NCI-H524 (cell line): Measurements from ENCODE around the gene MRPL30.
"Not testable (repeated sequence)": the region's sequence is repeated elsewhere in the genome, so short reads cannot be mapped to it uniquely, and the experiment has no call there.

Source experiments
- DNase-seq, 2 experiments: peaks; one replicate each; lab custom pipeline; 2025; lab: John Stamatoyannopoulos, UW

MRPL30 gene

DNA sequence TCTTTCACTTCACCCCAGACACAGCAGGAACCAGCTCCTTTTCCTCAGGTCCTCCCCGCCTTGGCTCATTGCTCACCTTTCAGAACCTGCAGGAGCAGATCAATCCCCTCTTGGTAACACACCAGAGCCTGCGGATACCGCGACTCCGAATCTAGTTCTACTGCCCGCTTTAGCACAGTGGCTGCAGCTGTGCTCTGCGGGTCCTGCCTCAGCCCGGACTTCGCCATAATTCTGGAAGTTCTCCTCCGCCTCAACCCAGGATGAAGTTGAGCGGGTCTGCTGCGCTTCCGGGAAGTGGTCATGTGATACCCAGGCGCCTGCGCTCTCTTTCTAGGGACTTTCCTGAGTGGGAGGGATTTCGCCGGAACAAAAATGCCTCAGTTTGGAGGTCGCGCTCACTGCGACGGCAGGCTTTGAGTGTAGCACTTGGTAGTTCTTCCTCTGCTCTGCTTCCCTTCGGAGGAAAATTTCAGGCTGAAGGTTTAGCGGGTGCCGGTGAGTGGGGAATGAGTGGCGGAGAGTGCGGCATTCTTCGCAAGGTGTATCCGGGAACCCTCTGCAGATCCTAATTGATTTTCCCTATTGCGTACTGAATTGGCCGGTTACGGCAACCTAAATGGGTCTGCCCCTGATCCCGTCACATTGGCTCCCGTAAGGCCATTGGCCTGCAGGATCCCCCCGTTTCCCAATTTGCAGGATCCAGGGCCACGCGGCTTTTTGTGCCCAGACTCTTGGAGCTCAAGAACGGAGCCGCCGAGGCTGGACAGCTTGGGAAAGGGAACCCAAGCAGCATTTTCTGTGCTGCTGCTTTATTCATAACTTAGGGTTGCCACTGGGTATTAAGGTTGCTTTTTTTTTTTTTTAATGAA lies at the start of gene MRPL30, which contains the start of gene MITD1:
Gene MRPL30 (plus strand): TSS at position 430 of the 869 bp plus-strand sequence. CDS start 5,020 bp downstream, outside the sequence.
Gene MITD1 (minus strand): TSS at position 304 of the 869 bp plus-strand sequence. CDS start 77 bp downstream, at position 227.
- peak; percentile 83 to 96 for DNase-seq

DNA sequence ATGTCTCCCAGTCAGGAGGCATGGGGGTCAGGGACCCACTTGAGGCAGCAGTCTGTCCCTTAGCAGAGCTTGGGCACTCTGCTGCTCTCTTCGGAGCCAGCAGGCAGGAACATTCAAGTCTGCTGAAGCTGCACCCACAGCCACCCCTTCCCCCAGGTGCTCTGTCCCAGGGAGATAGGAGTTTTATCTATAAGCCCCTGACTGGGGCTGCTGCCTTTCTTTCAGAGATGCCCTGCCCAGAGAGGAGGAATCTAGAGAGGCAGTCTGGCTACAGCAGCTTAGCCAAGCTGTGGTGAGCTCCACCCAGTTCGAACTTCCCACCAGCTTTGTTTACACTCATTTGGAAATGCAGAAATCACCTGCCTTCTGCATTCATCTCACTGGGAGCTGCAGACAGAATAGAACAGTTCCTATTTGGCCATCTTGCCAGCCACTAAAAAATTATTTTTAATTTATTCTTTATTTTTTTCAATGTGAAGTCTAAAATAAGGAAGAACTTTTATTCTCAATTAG lies 45.9 kb upstream of the MRPL30 start:
- not testable (repeated sequence) for DNase-seq

GRCh38 chr2:99139003-99139402 lies 42.0 kb upstream of the MRPL30 start:
- DNase-seq: no peak

DNA sequence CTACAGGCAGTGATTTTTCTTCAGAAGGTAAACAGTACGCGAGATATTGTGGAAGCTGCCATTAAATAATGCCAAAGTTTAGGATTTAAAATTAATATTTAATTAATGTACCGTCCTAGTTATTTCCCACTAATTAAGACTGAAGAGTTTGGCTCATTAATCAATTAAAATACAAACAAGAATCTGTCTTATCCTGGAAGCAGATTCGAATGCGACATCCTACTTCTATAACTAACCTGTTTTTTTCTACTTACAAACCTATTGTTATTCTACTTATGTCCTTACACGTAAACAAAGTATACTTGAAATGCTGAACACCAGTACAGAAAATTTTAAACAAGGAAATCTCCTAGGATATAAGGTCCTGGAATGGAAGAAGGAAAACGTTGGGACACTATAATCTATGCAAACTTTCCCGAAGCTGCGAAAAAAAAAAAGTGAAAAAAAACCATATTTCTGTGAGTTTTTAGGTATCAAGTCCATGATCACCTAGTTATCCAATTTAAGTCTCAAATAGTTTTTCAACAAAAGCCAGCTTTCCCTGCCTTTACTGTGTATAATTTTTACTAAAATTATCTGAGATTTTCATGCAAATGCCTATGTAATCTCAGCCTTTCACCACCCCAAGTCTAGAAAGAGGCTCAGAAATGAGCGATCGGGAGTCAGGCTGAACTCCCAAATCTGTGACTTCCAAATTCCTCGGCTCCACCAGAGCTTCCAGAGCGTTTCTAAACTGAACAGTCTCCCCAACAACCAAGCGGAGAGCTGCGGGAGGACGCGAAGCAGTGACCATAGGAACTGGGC lies 40.7 kb upstream of the MRPL30 start:
- no peak for DNase-seq

DNA sequence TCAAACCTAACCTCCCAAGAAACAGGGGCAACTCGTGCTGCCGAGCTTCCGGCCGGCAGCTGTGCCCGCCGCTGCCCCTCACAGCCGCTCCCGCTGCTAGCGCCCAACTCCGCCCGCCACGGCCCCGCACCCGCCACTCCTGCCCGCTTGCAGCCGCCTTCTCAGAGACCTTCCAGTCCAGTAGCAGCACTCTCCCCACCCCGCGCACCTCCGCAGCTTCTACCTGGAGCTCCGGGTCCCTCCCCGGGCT lies 40.2 kb upstream of the MRPL30 start:
- DNase-seq: peak; percentile 32 to 71

GRCh38 chr2:99141110-99142108 lies 39.6 kb upstream of the MRPL30 start, which contains the start of gene C2orf15:
Gene C2orf15 (plus strand): TSS chr2:99141707. CDS start chr2:99150559, 8,852 bp downstream.
- peak; percentile 90 to 95 for DNase-seq

DNA sequence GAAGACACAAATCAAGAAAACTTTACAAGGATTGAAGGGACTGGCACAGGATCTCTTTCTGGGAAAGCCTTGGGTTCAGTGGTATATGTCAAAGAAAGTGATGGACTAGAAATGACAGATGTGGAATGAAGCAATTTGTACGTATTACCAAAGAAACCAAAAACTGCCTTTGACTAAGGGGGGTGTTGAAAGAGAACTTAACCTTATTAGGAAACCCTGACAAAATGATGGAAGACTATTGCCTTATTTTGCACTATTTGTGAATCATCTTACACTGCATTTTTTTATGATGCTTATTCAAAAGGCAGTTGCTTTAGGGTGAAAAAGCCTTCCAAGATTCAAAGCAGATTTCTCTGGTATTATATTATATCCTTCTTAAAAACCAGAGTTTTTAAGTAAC lies 30.3 kb upstream of the MRPL30 start:
- no peak for DNase-seq

DNA sequence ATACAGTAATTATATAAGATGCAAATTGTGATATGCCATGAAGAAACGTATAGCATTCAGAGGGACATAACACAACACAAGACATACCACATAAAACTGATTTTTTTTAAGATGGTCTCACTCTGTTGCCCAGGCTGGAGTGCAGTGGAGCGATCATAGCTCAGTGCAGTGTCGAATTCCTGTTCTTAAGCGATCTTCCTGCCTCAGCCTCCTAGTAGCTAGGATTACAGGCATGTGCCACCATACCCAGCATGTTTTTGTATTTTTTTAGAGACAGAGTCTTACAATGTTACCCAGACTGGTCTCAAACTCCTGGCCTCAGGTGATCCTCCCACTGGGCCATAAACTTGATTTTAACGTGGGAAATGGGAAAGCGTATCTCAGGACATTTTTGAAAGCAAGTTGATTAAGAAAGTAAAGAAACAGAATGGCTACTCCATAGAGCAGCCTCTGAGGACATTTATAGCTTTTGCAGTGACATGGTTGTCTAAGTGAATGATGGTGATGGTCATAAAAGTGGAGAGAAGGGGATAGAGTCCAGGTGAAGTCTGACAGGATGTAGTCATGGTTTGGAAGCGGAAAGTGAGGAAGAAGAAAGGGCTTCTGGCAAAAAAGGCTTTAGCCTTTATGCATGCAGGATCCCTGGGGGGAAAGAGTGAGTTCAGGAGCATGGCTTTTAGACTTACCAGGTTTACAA lies 28.6 kb upstream of the MRPL30 start:
- DNase-seq: no peak

- DNase-seq: no peak
These were observed 26.9 kb upstream of the MRPL30 start for GRCh38 chr2:99153921-99154604.

DNA sequence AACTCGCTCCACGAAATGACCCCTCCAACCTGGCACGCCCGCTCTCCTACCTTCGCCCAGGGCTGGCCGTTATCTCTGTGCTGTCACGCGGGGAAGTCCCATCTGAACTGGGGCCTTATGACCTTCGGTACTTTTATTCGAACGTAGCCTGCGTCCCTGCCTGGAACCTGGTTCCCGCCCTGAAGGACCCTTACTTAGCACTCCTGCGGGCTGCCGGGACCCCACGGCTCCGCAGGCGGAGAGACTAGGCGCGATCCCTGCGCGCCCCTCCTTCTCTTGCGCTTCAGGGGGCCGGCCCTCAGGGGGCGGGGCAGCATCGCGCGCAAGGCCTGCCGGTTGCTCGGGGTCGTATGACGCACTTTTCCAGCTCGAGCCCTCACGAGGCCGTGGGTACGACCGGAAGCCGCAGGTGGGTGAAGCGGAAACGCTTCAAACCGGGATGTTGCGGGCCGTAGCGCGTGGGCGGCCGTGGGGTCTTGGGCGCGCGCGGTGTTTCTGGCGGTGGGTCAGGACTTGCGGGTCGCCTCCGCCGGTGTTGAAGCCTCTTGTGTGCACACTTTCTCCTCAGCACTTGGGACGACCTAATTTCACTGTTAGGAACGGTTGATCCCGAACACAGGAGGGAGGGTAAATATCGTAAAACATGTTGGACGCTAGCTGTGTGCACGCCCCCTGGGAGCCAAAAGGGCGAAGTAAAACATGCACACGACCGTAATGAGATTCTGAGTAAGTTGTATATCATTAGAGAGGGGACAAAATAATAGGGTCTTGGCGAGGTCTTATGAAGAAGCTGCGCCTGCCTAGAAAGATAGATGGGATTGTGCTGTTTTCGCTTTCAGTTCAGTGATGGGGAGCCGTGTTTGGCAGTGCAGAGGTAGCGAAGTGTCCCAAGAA lies 26.1 kb upstream of the MRPL30 start, which contains the start of the genes LIPT1 and TSGA10:
Gene LIPT1 (plus strand): TSS at position 325 of the 894 bp plus-strand sequence. CDS start 6,991 bp downstream, outside the sequence.
Gene TSGA10 (minus strand): TSS at position 300 of the 894 bp plus-strand sequence. CDS start 45,503 bp downstream, outside the sequence.
- peak; percentile 84 to 89 for DNase-seq

GRCh38 chr2:99156891-99157290 lies 24.1 kb upstream of the MRPL30 start:
- no peak for DNase-seq

DNA sequence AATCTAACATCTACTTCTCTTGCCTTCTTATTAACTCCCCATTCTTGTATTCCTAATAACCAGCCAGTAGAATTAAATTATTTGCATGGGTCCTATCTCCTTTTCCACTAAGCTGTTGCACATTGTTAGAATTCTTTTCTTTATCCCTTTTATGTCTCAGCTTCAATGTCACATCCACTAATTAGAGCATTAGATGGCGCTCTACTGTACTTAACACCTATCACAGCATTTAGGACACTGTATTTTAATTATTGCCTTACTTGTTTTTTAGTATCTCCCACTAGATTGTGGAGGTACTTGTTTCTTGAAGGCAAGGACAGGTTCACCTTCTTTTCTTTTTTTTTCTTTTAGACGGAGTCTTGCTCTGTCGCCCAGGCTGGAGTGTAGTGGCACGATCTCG lies 22.4 kb upstream of the MRPL30 start:
- no peak for DNase-seq

- no peak for DNase-seq
These were observed 21.4 kb upstream of the MRPL30 start for GRCh38 chr2:99159594-99159993.

DNA sequence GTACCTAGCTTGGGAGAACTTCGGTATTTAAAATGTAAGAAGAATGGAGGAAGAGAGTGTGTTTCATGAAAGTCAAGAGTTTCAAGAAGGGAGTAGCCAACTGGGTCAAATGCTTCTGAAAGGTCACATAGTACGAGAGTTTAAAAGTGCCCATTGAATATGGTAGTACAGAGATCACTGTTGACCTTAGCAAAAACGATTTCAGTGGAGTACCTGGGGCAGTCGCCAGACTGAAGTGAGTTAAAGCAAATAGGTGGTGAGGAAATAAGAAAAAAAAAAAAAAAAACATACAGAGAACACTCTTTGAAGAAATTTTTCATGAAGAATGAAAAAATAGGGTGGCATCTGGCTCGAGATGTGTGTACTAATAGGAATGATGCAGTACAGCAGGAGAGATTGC lies 14.8 kb upstream of the MRPL30 start:
- no peak for DNase-seq

- no peak for DNase-seq
These were observed 11.4 kb upstream of the MRPL30 start for GRCh38 chr2:99169534-99169933.

- no peak for DNase-seq
These were observed 9.4 kb upstream of the MRPL30 start for GRCh38 chr2:99171377-99172140.

- no peak for DNase-seq
These were observed 628 bp downstream of the MRPL30 start for GRCh38 chr2:99181624-99182000.

DNA sequence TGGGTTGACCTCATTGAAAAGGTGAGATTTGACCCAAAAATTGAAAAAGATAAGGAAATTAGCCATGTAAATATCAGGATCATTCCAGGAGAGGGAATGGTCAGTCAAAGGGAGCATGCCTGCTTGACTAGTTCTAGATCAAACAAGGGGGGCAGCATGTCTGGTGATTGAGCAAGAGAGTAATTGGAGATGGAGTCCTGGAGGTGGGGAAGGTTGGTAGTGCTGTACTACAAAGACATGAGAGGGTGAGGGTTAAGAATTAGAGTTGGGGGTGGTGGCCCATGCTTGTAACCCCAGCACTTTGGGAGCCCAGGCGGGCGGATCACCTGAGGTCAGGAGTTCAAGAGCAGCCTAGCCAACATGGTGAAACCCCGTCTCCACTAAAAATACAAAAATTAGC lies 2.0 kb downstream of the MRPL30 start:
- no peak for DNase-seq
